H1 (cell line): ENCODE measurements around the gene CD40LG. TPM values are rescaled to one million over a fixed set of nuclear protein-coding genes. Genes with fewer than 3 reads are reported as not detected.

ENCODE experiments used
- EZH2 ChIP-seq: fragments of 200-600 bp; sonication (generic); IDR thresholded peaks from 2 replicates; pipeline ENCODE4 v1.7.1; 2012; ENCODE audit warnings: low read depth, mild to moderate bottlenecking, moderate library complexity, low read length, inconsistent platforms; ENCODE audit not compliant: severe bottlenecking
- HDAC2 ChIP-seq, 2 experiments: fragments of 300-600 bp in 1 of 2; sonication (generic) in 1 of 2; IDR thresholded peaks; 2 replicates each; pipeline ENCODE4 v1.6.1; 2011 to 2012; ENCODE audit warnings: low read depth in 2 of 2, low read length in 2 of 2, mild to moderate bottlenecking in 2 of 2, moderate library complexity in 2 of 2, borderline replicate concordance in 1 of 2, inconsistent platforms in 1 of 2
- KDM1A ChIP-seq: fragments of 200-600, 300-600 bp; sonication (generic); IDR thresholded peaks from 2 replicates; pipeline ENCODE4 v1.7.1; 2016; ENCODE audit warnings: mild to moderate bottlenecking, low read length, borderline replicate concordance
- RFX5 ChIP-seq: IDR thresholded peaks from 2 replicates; pipeline ENCODE4 v1.6.1; 2011; ENCODE audit warnings: low read depth, low read length, improper control_type of control experiment, borderline replicate concordance
- SIN3A ChIP-seq, 2 experiments: IDR thresholded peaks in 1 of 2; conservative IDR thresholded peaks in 1 of 2; 2 replicates each; pipeline ENCODE4 v1.6.1; 2011 to 2012; ENCODE audit warnings: low read length in 2 of 2, improper control_type of control experiment in 1 of 2, low read depth in 1 of 2, mild to moderate bottlenecking in 1 of 2
- ZNF274 ChIP-seq: IDR thresholded peaks from 2 replicates; pipeline ENCODE4 v1.7.0; 2012; ENCODE audit warnings: low read length, borderline replicate concordance; ENCODE audit errors: extremely low read depth
- polyA plus RNA-seq, 7 experiments: library from polyadenylated mRNA; depleted of rRNA in 3 of 7; stranded (reverse) in 5 of 7; unstranded in 2 of 7; fragments of >200 nt in 5 of 7; fragments of 200-250 nt in 2 of 7; gene quantifications; 1 replicate in 5 of 7; 2 replicates in 1 of 7; 4 replicates in 1 of 7; pipeline versions ENCODE4 v1.2.1 to v1.2.3, GENCODE V29; 2011 to 2013; ENCODE audit warnings: missing spikeins in 2 of 7, mixed read lengths in 2 of 7
- total RNA-seq: library from RNA; stranded (reverse); fragmentation: NEBNext Ultra II Directional; extraction: Animal tissue kit (Norgen Biotek cat#: 25700); gene quantifications from 2 replicates; pipeline ENCODE4 v1.2.1, GENCODE V29; 2021

Gene CD40LG
- total and polyA plus RNA-seq, 2 of the 8 experiments (the other 6 are each of a cell fraction or from before 2014, with no cell fraction given), result not detected

DNA sequence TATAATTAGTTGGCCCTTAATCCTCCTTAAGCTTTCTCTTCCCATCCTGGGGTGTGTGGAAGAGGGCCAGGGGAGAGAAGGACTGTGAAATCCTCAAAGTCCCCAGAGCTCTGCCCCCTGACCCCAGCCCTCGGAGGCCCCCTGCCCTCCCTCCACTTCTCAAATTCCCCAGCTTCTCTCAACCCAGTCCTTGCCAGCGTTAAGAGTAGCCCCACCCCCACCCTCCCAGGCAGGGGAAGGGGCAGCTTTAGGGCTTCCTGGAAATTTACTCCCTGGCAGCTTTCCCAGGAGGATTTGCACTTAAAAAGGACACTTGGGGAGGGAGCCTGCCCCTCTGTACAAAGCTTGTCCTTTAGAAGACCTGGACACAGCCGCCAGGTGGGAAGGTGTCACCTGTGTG, 11.8 kb upstream of the CD40LG start (continued):
- TF ChIP-seq HDAC2 (IDR thresholded peaks at IDR 0.05; ENCODE audit: borderline replicate concordance in 1 of 2, low read depth in 2 of 2, low read length in 2 of 2), result no peak
- no peak for TF ChIP-seq RFX5
- TF ChIP-seq ZNF274, result no peak
- no peak for TF ChIP-seq KDM1A
- TF ChIP-seq SIN3A (conservative IDR thresholded peaks at IDR 0.05 in 1 of 2, IDR thresholded peaks at IDR 0.05 in 1 of 2; ENCODE audit: low read depth in 1 of 2, low read length in 2 of 2), result no peak
- no peak for TF ChIP-seq EZH2
